Heart left ventricle (tissue), 13 donors: ENCODE results near the gene SRPK2.
"Not testable (repeated sequence)": the region's sequence is repeated elsewhere in the genome, so short reads cannot be mapped to it uniquely, and the experiment has no call there.

Experiments used
- CTCF ChIP-seq, 12 donors: fragments of 200-600 bp; sonication (generic) in 4 of 12; IDR thresholded peaks; one replicate each; pipeline versions ENCODE4 v1.5.0 to v1.8.0; 2018 to 2022; ENCODE audit warnings: antibody characterized with exemption in 12 of 12, mild to moderate bottlenecking in 5 of 12
- POLR2A ChIP-seq, 2 donors: fragments of 450-650 bp; IDR thresholded peaks; one replicate each; pipeline ENCODE4 v1.6.1; 2017; ENCODE audit warnings: antibody characterized with exemption in 2 of 2, mild to moderate bottlenecking in 2 of 2, moderate library complexity in 2 of 2
- donor health status: ischemic (EF 13 %, LVEDD 7.1; RV severe dilation, severe dysfunction).
- donor health status: DM: no; HTN: yes; CAD: no.
- donor health status: DM: no; HTN: no; CAD: no.
- donor health status: ischemic (EF 25% LVEDD 6.9; RV normal size, moderate dysfunction).
- donor health status: ischemic (EF 25% LVEDD 5.7; RV mildly dilated, moderate dysfunction).
- donor health status: ischemic (EF 35%, LVEDD 5.7; RV mildly dilated, moderate dysfunction).
- donor health status: nonischemic (EF 11% LVEDD 7.7; RV severe dilation, severe dysfunction).
- donor health status: DM: yes; HTN: yes; CAD: no.
- donor health status: PGD.
- donor health status: ischemic (EF 29% LVEDD 5.4; RV normal size, mild dysfunction).
- donor health status: nonischemic (EF 23%, LVEDD 6.1; RV moderate dilation, normal function).

DNA sequence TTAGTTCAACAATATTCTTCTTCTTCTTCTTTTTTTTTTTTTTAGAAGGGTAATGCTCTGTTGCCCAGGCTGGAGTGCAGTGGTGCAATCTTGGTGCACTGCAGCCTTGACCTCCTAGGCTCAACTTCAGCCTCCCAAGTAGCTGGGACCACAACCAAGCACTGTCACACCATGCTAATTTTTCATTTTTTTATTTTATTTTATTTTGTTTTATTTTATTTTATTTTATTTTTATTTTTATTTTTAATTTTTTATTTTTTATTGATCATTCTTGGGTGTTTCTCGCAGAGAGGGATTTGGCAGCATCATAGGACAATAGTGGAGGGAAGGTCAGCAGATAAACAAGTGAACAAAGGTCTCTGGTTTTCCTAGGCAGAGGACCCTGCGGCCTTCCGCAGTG is 21.1 kb upstream of the SRPK2 start:
- TF ChIP-seq CTCF, POLR2A (IDR thresholded peaks at IDR 0.05): not testable (repeated sequence)
